PC-3 (cell line): ENCODE results near the gene AKAP13. TPM values are rescaled to one million over a fixed set of nuclear protein-coding genes. Genes with fewer than 3 reads are reported as not detected.

Source experiments
- ATAC-seq: fragments of 200-7000 bp; cut with Tn5 transposase; 2 replicates; pipeline ENCODE4 v1.9.1; 2020; ENCODE audit warnings: mild to moderate bottlenecking, moderate library complexity
- BruUV-seq: library from RNA; stranded (reverse); fragments of 400-500 nt; replicated peaks from 2 replicates; lab custom pipeline; 2021; lab: Mats Ljungman, UMichigan
- CTCF ChIA-PET: fragments of 300-600 bp; sonication (Branson Sonifier 250); formaldehyde crosslinking; loops from one replicate; lab custom pipeline; 2022; ENCODE audit warnings: antibody characterized with exemption; lab: Charles Lee
- POLR2A ChIA-PET: fragments of 300-600 bp; sonication (Branson Sonifier 250); formaldehyde crosslinking; loops from one replicate; lab custom pipeline; 2022; ENCODE audit warnings: antibody characterized with exemption; ENCODE audit not compliant: unreplicated experiment; lab: Charles Lee
- DNase-seq: peaks from one replicate; pipeline ENCODE4 v3.0.0-alpha.2; 2015
- H2AFZ ChIP-seq: fragments of 300-600 bp; sonication (generic); 2 replicates; pipeline ENCODE4 v1.6.0; 2016; ENCODE audit warnings: antibody characterized with exemption, low read length
- H3F3A ChIP-seq: fragments of 300-600 bp; sonication (generic); one replicate; pipeline ENCODE4 v1.6.0; 2017; ENCODE audit warnings: antibody characterized with exemption, low read length, control low read depth, mild to moderate bottlenecking; ENCODE audit not compliant: unreplicated experiment
- H3K27ac ChIP-seq: fragments of 300-600 bp; sonication (generic); 2 replicates; pipeline ENCODE4 v1.5.1; 2016; ENCODE audit warnings: mild to moderate bottlenecking, low read length
- H3K27me3 ChIP-seq: fragments of 300-600 bp; sonication (generic); 2 replicates; pipeline ENCODE4 v1.6.1; 2016; ENCODE audit warnings: low read length, mixed read lengths
- H3K36me3 ChIP-seq: fragments of 300-600 bp; sonication (generic); 2 replicates; pipeline ENCODE4 v1.6.1; 2016; ENCODE audit warnings: low read depth, mixed run types, low read length, mixed read lengths
- H3K4me1 ChIP-seq: fragments of 300-600 bp; sonication (generic); 2 replicates; pipeline ENCODE4 v1.5.1; 2016; ENCODE audit warnings: low read length; ENCODE audit not compliant: insufficient read depth
- H3K4me2 ChIP-seq: fragments of 300-600 bp; sonication (generic); 2 replicates; pipeline ENCODE4 v1.6.0; 2016; ENCODE audit warnings: low read length
- H3K4me3 ChIP-seq: fragments of 300-600 bp; sonication (generic); 2 replicates; pipeline ENCODE4 v1.5.1; 2016; ENCODE audit warnings: mild to moderate bottlenecking, low read length, mixed read lengths
- H3K79me2 ChIP-seq: fragments of 300-600 bp; sonication (generic); 2 replicates; pipeline ENCODE4 v1.6.1; 2017; ENCODE audit warnings: low read length, mixed read lengths
- H3K9ac ChIP-seq: fragments of 300-600 bp; sonication (generic); 2 replicates; pipeline ENCODE4 v1.6.0; 2016; ENCODE audit warnings: mild to moderate bottlenecking, low read length
- H3K9me2 ChIP-seq: fragments of 300-600 bp; sonication (generic); replicated peaks from 2 replicates; pipeline ENCODE4 v1.6.1; 2016; ENCODE audit warnings: mixed run types, low read length, mixed read lengths
- H3K9me3 ChIP-seq: fragments of 300-600 bp; sonication (generic); 2 replicates; pipeline ENCODE4 v1.6.1; 2016; ENCODE audit warnings: low read length, mixed read lengths
- H4K20me1 ChIP-seq: fragments of 300-600 bp; sonication (generic); 2 replicates; pipeline ENCODE4 v1.6.1; 2016; ENCODE audit warnings: low read length, mixed read lengths
- EZH2 ChIP-seq: fragments of 300-600 bp; sonication (generic); IDR thresholded peaks from one replicate; pipeline ENCODE4 v1.6.1; 2017; ENCODE audit warnings: antibody characterized with exemption, mild to moderate bottlenecking, low read length; ENCODE audit not compliant: unreplicated experiment
- EZH2phosphoT487 ChIP-seq: fragments of 300-600 bp; sonication (generic); IDR thresholded peaks from 2 replicates; pipeline ENCODE4 v1.6.1; 2018; ENCODE audit warnings: mild to moderate bottlenecking, antibody characterized with exemption, low read length, borderline replicate concordance
- intact Hi-C: fragments of 100-400 bp; cut with micrococcal nuclease; formaldehyde crosslinking; loops from 2 replicates; pipeline ENCODE4 v1.9.0; 2023
- total RNA-seq: library from RNA; depleted of rRNA; stranded (reverse); fragments of >200 nt; gene quantifications from 2 replicates; pipeline ENCODE4 v1.2.3, GENCODE V29; 2014
- TF ChIP-seq, protein P1 (sequence below): fragments of 300-600 bp; sonication (generic); conservative IDR thresholded peaks from 2 replicates; pipeline ENCODE4 v1.5.1; 2017; ENCODE audit warnings: antibody characterized with exemption, low read depth, mild to moderate bottlenecking, low read length

The AKAP13 gene
- total RNA-seq, 1 experiment from 2014 or later: 36.8 TPM

- CTCF ChIA-PET: interaction anchor here (0.7 to 3.0 kb wide), 4 partner anchors 9 to 117 kb away, joined by 3 to 19 read pairs (median 11); no protein-coding TSS in a partner anchor
- Histone ChIP-seq H3K27me3 (no peaks in the 10 kb centered on the region), H3K9ac (peak overlapping the region; percentile 82), H3K79me2 (peaks cover 91% of the 10 kb centered on the region), H3K27ac (peak overlapping the region; percentile 96), H3K4me1 (peaks cover 69% of the 10 kb centered on the region), H3K4me3 (peak overlapping the region; percentile 31), H2AFZ (no peak overlapping the region), H3K4me2 (peak overlapping the region; percentile 78), H3K36me3 (no peaks in the 10 kb centered on the region), H3K9me3 (no peaks in the 10 kb centered on the region), H3F3A (peaks cover 5% of the 10 kb centered on the region), H3K9me2 (no peaks in the 10 kb centered on the region), H4K20me1 (no peaks in the 10 kb centered on the region)
- TSS peak; percentile 75 for BruUV-seq
- no peak for TF ChIP-seq EZH2
- TF ChIP-seq, protein P1, sequence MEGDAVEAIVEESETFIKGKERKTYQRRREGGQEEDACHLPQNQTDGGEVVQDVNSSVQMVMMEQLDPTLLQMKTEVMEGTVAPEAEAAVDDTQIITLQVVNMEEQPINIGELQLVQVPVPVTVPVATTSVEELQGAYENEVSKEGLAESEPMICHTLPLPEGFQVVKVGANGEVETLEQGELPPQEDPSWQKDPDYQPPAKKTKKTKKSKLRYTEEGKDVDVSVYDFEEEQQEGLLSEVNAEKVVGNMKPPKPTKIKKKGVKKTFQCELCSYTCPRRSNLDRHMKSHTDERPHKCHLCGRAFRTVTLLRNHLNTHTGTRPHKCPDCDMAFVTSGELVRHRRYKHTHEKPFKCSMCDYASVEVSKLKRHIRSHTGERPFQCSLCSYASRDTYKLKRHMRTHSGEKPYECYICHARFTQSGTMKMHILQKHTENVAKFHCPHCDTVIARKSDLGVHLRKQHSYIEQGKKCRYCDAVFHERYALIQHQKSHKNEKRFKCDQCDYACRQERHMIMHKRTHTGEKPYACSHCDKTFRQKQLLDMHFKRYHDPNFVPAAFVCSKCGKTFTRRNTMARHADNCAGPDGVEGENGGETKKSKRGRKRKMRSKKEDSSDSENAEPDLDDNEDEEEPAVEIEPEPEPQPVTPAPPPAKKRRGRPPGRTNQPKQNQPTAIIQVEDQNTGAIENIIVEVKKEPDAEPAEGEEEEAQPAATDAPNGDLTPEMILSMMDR: no peak
- no peak for TF ChIP-seq EZH2phosphoT487
- no peak for DNase-seq
- no peak for ATAC-seq
- intact Hi-C loops: loop anchor here (1.0 to 10.0 kb wide), 3 partner anchors 97 to 171 kb away; no protein-coding TSS in a partner anchor
- POLR2A ChIA-PET: interaction anchor here (0.6 kb wide), 2 partner anchors 60 to 82 kb away, joined by 4 read pairs; no protein-coding TSS in a partner anchor
Observed at GRCh38 chr15:85414037-85414436, 33.6 kb downstream of the AKAP13 start.

DNA sequence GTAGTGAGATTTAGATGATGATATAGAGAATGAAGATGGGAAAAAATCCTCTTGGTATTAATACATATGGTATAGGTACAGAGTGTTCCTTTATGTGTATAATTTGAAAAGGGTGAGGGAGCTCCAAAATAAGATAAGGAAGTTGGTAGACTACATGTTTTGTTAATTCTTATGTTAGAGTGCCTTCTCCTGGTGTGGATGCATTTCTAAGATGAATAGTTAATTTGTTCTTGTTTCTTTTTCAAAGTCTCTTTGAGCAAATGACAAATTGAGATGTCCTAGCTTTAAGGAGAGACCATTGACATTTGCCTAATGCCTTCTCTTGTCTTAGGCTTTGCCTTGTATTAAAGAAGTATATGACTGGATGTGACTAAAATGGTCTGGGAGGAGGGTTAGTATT, 34.1 kb downstream of the AKAP13 start:
- DNase-seq: peak; percentile 25

More for the DNA sequence above, 34.1 kb downstream of the AKAP13 start:
- Histone ChIP-seq H3K4me1 (peaks cover 73% of the 10 kb centered on the region), H3K27me3 (no peaks in the 10 kb centered on the region), H4K20me1 (no peaks in the 10 kb centered on the region), H3K9me2 (no peaks in the 10 kb centered on the region), H3K4me2 (peak overlapping the region; percentile 78), H2AFZ (no peak overlapping the region), H3K9ac (peak overlapping the region; percentile 82), H3F3A (peaks cover 5% of the 10 kb centered on the region), H3K4me3 (peak overlapping the region; percentile 31; the same call in 1 of the 2 replicates), H3K9me3 (no peaks in the 10 kb centered on the region), H3K27ac (peak overlapping the region; percentile 96), H3K36me3 (no peaks in the 10 kb centered on the region), H3K79me2 (peaks cover 89% of the 10 kb centered on the region)
- ChIA-PET CTCF (interaction anchor here (0.6 to 3.0 kb wide), 5 partner anchors 10 to 127 kb away, joined by 3 to 19 read pairs (median 6); no protein-coding TSS in a partner anchor), POLR2A (interaction anchor here (0.6 kb wide), 2 partner anchors 60 to 83 kb away, joined by 4 read pairs; no protein-coding TSS in a partner anchor)
- ATAC-seq: no peak
- no TSS peak for BruUV-seq
- TF ChIP-seq, protein P1: peak; percentile 49
- TF ChIP-seq EZH2phosphoT487 (no peak), EZH2 (no peak)
- intact Hi-C loops: loop anchor here (1.0 to 10.0 kb wide), 3 partner anchors 97 to 170 kb away; no protein-coding TSS in a partner anchor
